ENCODE results near the gene PDCD2L.

- TF ChIP-seq CTCF (IDR thresholded peaks at IDR 0.05; ENCODE audit: low read depth, low read length): no peak
- no peak for TF ChIP-seq MAX (IDR thresholded peaks at IDR 0.05; ENCODE audit: low read depth, low read length)
- TF ChIP-seq POLR2A (IDR thresholded peaks at IDR 0.05; ENCODE audit: extremely low read depth, insufficient read length): no peak
Observed at GRCh38 chr19:34457446-34457845, 53.2 kb downstream of the PDCD2L start.

All from NB4 (cell line).